T-helper 1 cell (primary cell): ENCODE data around the gene TAF11L7.
"Not testable (repeated sequence)": the region's sequence is repeated elsewhere in the genome, so short reads cannot be mapped to it uniquely, and the experiment has no call there.

Source experiments
- DNase-seq, 5 donors: peaks; one replicate each; pipeline ENCODE4 v3.0.0-alpha.2; 2012 to 2020
- total RNA-seq, 4 donors: gene quantifications; one replicate each; lab custom pipeline; 2026; lab: John Stamatoyannopoulos, UW

TAF11L7 gene
- total RNA-seq, result 0 reads per million in 4 donors

- DNase-seq, result not testable (repeated sequence)
Measured at GRCh38 chr5:17585658-17586057, at the start of gene TAF11L7. TSS of gene TAF11L7 (minus strand) at chr5:17585758.

GRCh38 chr5:17634160-17634559 is 48.6 kb upstream of the TAF11L7 start, which contains the start of gene TAF11L14:
TSS of gene TAF11L14 (plus strand) at chr5:17634460.
- no peak for DNase-seq

- DNase-seq, result not testable (repeated sequence)
Measured at GRCh38 chr5:17631788-17632187, 46.2 kb upstream of the TAF11L7 start, which contains the start of gene TAF11L13. TSS of gene TAF11L13 (plus strand) at chr5:17632088.

- DNase-seq, result no peak
Measured at GRCh38 chr5:17625686-17626085, 40.1 kb upstream of the TAF11L7 start.

- no peak for DNase-seq
Measured at GRCh38 chr5:17620627-17621026, 35.1 kb upstream of the TAF11L7 start.

- no peak for DNase-seq
Measured at GRCh38 chr5:17619354-17619753, 33.8 kb upstream of the TAF11L7 start.

GRCh38 chr5:17614872-17615605 is 29.5 kb upstream of the TAF11L7 start:
- DNase-seq, result no peak

- DNase-seq, result not testable (repeated sequence)
Measured at GRCh38 chr5:17610092-17610491, 24.5 kb upstream of the TAF11L7 start, which contains the start of gene TAF11L12. TSS of gene TAF11L12 (plus strand) at chr5:17610392.

GRCh38 chr5:17607461-17607860 is 21.9 kb upstream of the TAF11L7 start:
- not testable (repeated sequence) for DNase-seq

- DNase-seq, result no peak
Measured at GRCh38 chr5:17604951-17605350, 19.4 kb upstream of the TAF11L7 start.

GRCh38 chr5:17603880-17604279 is 18.3 kb upstream of the TAF11L7 start, which contains the start of gene TAF11L11:
TSS of gene TAF11L11 (plus strand) at chr5:17604183.
- DNase-seq, result not testable (repeated sequence)

GRCh38 chr5:17597728-17598127 is 12.2 kb upstream of the TAF11L7 start, which contains the start of gene TAF11L10:
TSS of gene TAF11L10 (minus strand) at chr5:17597828.
- not testable (repeated sequence) for DNase-seq

- not testable (repeated sequence) for DNase-seq
Measured at GRCh38 chr5:17594255-17594654, 8.7 kb upstream of the TAF11L7 start, which contains the start of gene TAF11L9. TSS of gene TAF11L9 (minus strand) at chr5:17594394.

GRCh38 chr5:17590860-17591259 is 5.3 kb upstream of the TAF11L7 start, which contains the start of gene TAF11L8:
TSS of gene TAF11L8 (minus strand) at chr5:17590960.
- not testable (repeated sequence) for DNase-seq
